OCI-LY7 (cell line): ENCODE measurements around the gene AMFR. TPM values are rescaled to one million over a fixed set of nuclear protein-coding genes. Genes with fewer than 3 reads are reported as not detected.

Experiments used
- BruUV-seq: library from RNA; stranded (reverse); fragments of 400-500 nt; replicated peaks from 2 replicates; lab custom pipeline; 2021; lab: Mats Ljungman, UMichigan
- CTCF ChIA-PET: fragments of 300-600 bp; sonication (Branson Sonifier 250); formaldehyde crosslinking; loops from one replicate; lab custom pipeline; 2022; ENCODE audit warnings: antibody characterized with exemption; ENCODE audit not compliant: unreplicated experiment; lab: Charles Lee
- POLR2A ChIA-PET: fragments of 300-600 bp; sonication (Branson Sonifier 250); formaldehyde crosslinking; loops from one replicate; lab custom pipeline; 2022; ENCODE audit warnings: antibody characterized with exemption; lab: Charles Lee
- DNase-seq: peaks from one replicate; pipeline ENCODE4 v3.0.0-alpha.2; 2015; ENCODE audit warnings: low spot score
- H2AFZ ChIP-seq: fragments of 200-600 bp; sonication (generic), shearing (Covaris generic); 2 replicates; pipeline ENCODE4 v1.6.1; 2014; ENCODE audit warnings: mild to moderate bottlenecking, antibody characterized with exemption, low read length, moderate library complexity
- H3K27ac ChIP-seq: fragments of 200-600 bp; sonication (generic); 2 replicates; pipeline ENCODE4 v1.5.1; 2014; ENCODE audit warnings: mixed run types, low read depth, mild to moderate bottlenecking, moderate library complexity, low read length, inconsistent platforms; ENCODE audit not compliant: poor library complexity, severe bottlenecking
- H3K36me3 ChIP-seq: fragments of 200-600 bp; sonication (generic); 2 replicates; pipeline ENCODE4 v1.6.1; 2014; ENCODE audit warnings: mild to moderate bottlenecking, antibody characterized with exemption, low read length, moderate library complexity, mixed read lengths; ENCODE audit not compliant: insufficient read depth
- H3K4me1 ChIP-seq: fragments of 200-600 bp; sonication (generic); 2 replicates; pipeline ENCODE4 v1.5.1; 2014; ENCODE audit warnings: mild to moderate bottlenecking, low read length; ENCODE audit not compliant: insufficient read depth, poor library complexity, severe bottlenecking
- H3K4me2 ChIP-seq: fragments of 200-600 bp; sonication (generic); 2 replicates; pipeline ENCODE4 v1.6.1; 2014; ENCODE audit warnings: mild to moderate bottlenecking, low read length
- H3K4me3 ChIP-seq: fragments of 200-600 bp; sonication (generic); 2 replicates; pipeline ENCODE4 v1.5.1; 2014; ENCODE audit warnings: mild to moderate bottlenecking, low read depth, low read length; ENCODE audit not compliant: poor library complexity, severe bottlenecking
- H3K79me2 ChIP-seq: fragments of 200-600 bp; sonication (generic); 2 replicates; pipeline ENCODE4 v1.6.1; 2016; ENCODE audit warnings: low read depth, mild to moderate bottlenecking, low read length, moderate library complexity, mixed read lengths; ENCODE audit not compliant: insufficient read depth
- H3K9me2 ChIP-seq: fragments of 200-600 bp; sonication (generic); 2 replicates; pipeline ENCODE4 v1.6.1; 2016; ENCODE audit warnings: mild to moderate bottlenecking, low read length, mixed read lengths; ENCODE audit not compliant: insufficient read depth
- H3K9me3 ChIP-seq: fragments of 200-600 bp; sonication (generic); 2 replicates; pipeline ENCODE4 v1.6.1; 2014; ENCODE audit warnings: mild to moderate bottlenecking, mixed run types, low read length, mixed read lengths
- H4K20me1 ChIP-seq: fragments of 200-600 bp; sonication (generic); 2 replicates; pipeline ENCODE4 v1.6.1; 2014; ENCODE audit warnings: mild to moderate bottlenecking, antibody characterized with exemption, low read length, moderate library complexity, mixed read lengths; ENCODE audit not compliant: insufficient read depth
- CTCF ChIP-seq: fragments of 200-600 bp; sonication (generic); conservative IDR thresholded peaks from 2 replicates; pipeline ENCODE4 v1.5.1; 2014; ENCODE audit warnings: mild to moderate bottlenecking, antibody characterized with exemption, low read length, moderate library complexity, mixed read lengths
- EZH2phosphoT487 ChIP-seq: fragments of 200-600 bp; sonication (generic); IDR thresholded peaks from 2 replicates; pipeline ENCODE4 v1.6.1; 2018; ENCODE audit warnings: low read depth, borderline replicate concordance, mild to moderate bottlenecking, mixed run types, antibody characterized with exemption, low read length, moderate library complexity, mixed read lengths
- intact Hi-C: fragments of 100-400 bp; cut with micrococcal nuclease; formaldehyde crosslinking; loops from one replicate; pipeline ENCODE4 v1.10.0; 2022; ENCODE audit not compliant: unreplicated experiment
- total RNA-seq, 2 experiments: library from RNA; depleted of rRNA in 1 of 2; stranded (reverse); fragments of >200 nt in 1 of 2; shearing (Covaris generic) in 1 of 2; gene quantifications; 2 replicates each; pipeline ENCODE4 v1.2.3, GENCODE V29; 2014 to 2022

The AMFR gene
- total RNA-seq, 2 experiments from 2014 or later: 87.7 to 101 TPM

- Histone ChIP-seq H4K20me1 (no peaks in the 10 kb centered on the region), H3K27ac (no peak overlapping the region), H3K79me2 (no peaks in the 10 kb centered on the region), H3K4me3 (no peak overlapping the region), H2AFZ (no peak overlapping the region), H3K9me2 (no peaks in the 10 kb centered on the region), H3K36me3 (no peaks in the 10 kb centered on the region), H3K9me3 (no peaks in the 10 kb centered on the region), H3K4me1 (peaks cover 10% of the 10 kb centered on the region), H3K4me2 (no peak overlapping the region)
- ChIA-PET POLR2A (no interaction called here), CTCF (no interaction called here)
- intact Hi-C loops: no loop called here
- no TSS peak for BruUV-seq
- TF ChIP-seq CTCF: no peak
- TF ChIP-seq EZH2phosphoT487: no peak
- no peak for DNase-seq
These were observed 72.8 kb downstream of the AMFR start for GRCh38 chr16:56352351-56353053.

- H3K9me2 ChIP-seq: no peaks in the 10 kb centered on the region
- H3K79me2 ChIP-seq: no peaks in the 10 kb centered on the region
- H3K36me3 ChIP-seq: no peaks in the 10 kb centered on the region
- H3K4me3 ChIP-seq: no peak overlapping the region
- H3K4me1 ChIP-seq: no peaks in the 10 kb centered on the region
- no peaks in the 10 kb centered on the region for H3K9me3 ChIP-seq
- H2AFZ ChIP-seq: no peak overlapping the region
- POLR2A ChIA-PET: no interaction called here
- no peak overlapping the region for H3K4me2 ChIP-seq
- DNase-seq: no peak
- no peak overlapping the region for H3K27ac ChIP-seq
- no TSS peak for BruUV-seq
- CTCF ChIA-PET: no interaction called here
- no peak for TF ChIP-seq EZH2phosphoT487
- TF ChIP-seq CTCF: no peak
- intact Hi-C loops: no loop called here
- H4K20me1 ChIP-seq: no peaks in the 10 kb centered on the region
These were observed 73.9 kb downstream of the AMFR start for GRCh38 chr16:56351481-56351880.

GRCh38 chr16:56350491-56351405 is 74.6 kb downstream of the AMFR start:
- Histone ChIP-seq H3K27ac (no peak overlapping the region), H2AFZ (no peak overlapping the region), H3K9me2 (no peaks in the 10 kb centered on the region), H3K9me3 (no peaks in the 10 kb centered on the region), H3K4me3 (no peak overlapping the region), H3K4me1 (no peaks in the 10 kb centered on the region), H3K36me3 (no peaks in the 10 kb centered on the region), H3K79me2 (no peaks in the 10 kb centered on the region), H3K4me2 (no peak overlapping the region), H4K20me1 (no peaks in the 10 kb centered on the region)
- intact Hi-C loops: no loop called here
- ChIA-PET CTCF (no interaction called here), POLR2A (interaction anchor here (0.6 kb wide), 1 partner anchor 1680 kb away, joined by 3 read pairs; no protein-coding TSS in a partner anchor)
- DNase-seq: no peak
- no peak for TF ChIP-seq EZH2phosphoT487
- no peak for TF ChIP-seq CTCF
- no TSS peak for BruUV-seq
